HEK293 (cell line): Measurements from ENCODE around the gene PER1.
A peak's percentile ranks its signal among the peaks of the same experiment; 100 is the strongest.

Experiments
- CTCF ChIA-PET: fragments of 350-600 bp; formaldehyde crosslinking; extraction: SDS; loops from one replicate; lab custom pipeline; 2021; ENCODE audit warnings: antibody characterized with exemption; lab: Yijun Ruan, JAX
- POLR2A ChIA-PET: fragments of 300-600 bp; formaldehyde crosslinking; extraction: SDS; loops from one replicate; lab custom pipeline; 2020; ENCODE audit warnings: antibody characterized with exemption, inconsistent platforms; lab: Yijun Ruan, JAX
- H3K27ac ChIP-seq: fragments of 200-500 bp; sonication (Bioruptor generic); 2 replicates; pipeline ENCODE4 v1.5.1; 2014; ENCODE audit warnings: low read depth, low read length, control low read depth, inconsistent platforms; ENCODE audit errors: extremely low read depth
- H3K36me3 ChIP-seq, 2 experiments: fragments of 200-500 bp in 1 of 2; sonication (Bioruptor generic) in 1 of 2; 1 replicate in 1 of 2; 2 replicates in 1 of 2; pipeline ENCODE4 v1.5.1; 2014 to 2017; ENCODE audit warnings: inconsistent platforms in 2 of 2, low read length in 2 of 2; ENCODE audit not compliant: control insufficient read depth in 2 of 2, insufficient read depth in 1 of 2
- H3K4me1 ChIP-seq: fragments of 200-500 bp; sonication (Bioruptor generic); 2 replicates; pipeline ENCODE4 v1.5.1; 2014; ENCODE audit warnings: mild to moderate bottlenecking, low read length, inconsistent platforms; ENCODE audit not compliant: control insufficient read depth, insufficient read depth
- H3K4me3 ChIP-seq: 2 replicates; pipeline ENCODE4 v1.5.1; 2011; ENCODE audit warnings: low read depth, mild to moderate bottlenecking, control low read depth, low read length, moderate library complexity
- H3K9me3 ChIP-seq: fragments of 200-500 bp; sonication (Bioruptor generic); 2 replicates; pipeline ENCODE4 v1.5.1; 2014; ENCODE audit warnings: low read depth, low read length, inconsistent platforms; ENCODE audit not compliant: control insufficient read depth, insufficient read depth
- ELK4 ChIP-seq: IDR thresholded peaks from 2 replicates; pipeline ENCODE4 v1.6.1; 2011; ENCODE audit warnings: mild to moderate bottlenecking, low read depth, low read length, borderline replicate concordance
- GLIS2 ChIP-seq: fragments of 450-650 bp; formaldehyde crosslinking; IDR thresholded peaks from 2 replicates; pipeline ENCODE4 v1.5.1; 2016; ENCODE audit warnings: missing biosample characterization, missing genetic modification characterization
- HOXA7 ChIP-seq: sonication (generic); formaldehyde crosslinking; IDR thresholded peaks from 2 replicates; pipeline ENCODE4 v1.8.1; 2022; ENCODE audit warnings: missing genetic modification reagents, borderline replicate concordance
- HOXC10 ChIP-seq: sonication (generic); formaldehyde crosslinking; IDR thresholded peaks from 2 replicates; pipeline ENCODE4 v1.8.1; 2023; ENCODE audit warnings: mild to moderate bottlenecking, missing genetic modification reagents
- IKZF3 ChIP-seq: fragments of 450-650 bp; IDR thresholded peaks from 2 replicates; pipeline ENCODE4 v1.5.0; 2018; ENCODE audit warnings: missing biosample characterization, mild to moderate bottlenecking, missing genetic modification characterization, moderate library complexity
- RBAK ChIP-seq: fragments of 450-650 bp; formaldehyde crosslinking; IDR thresholded peaks from 2 replicates; pipeline ENCODE4 v1.5.1; 2016; ENCODE audit warnings: missing biosample characterization, missing genetic modification characterization
- SP2 ChIP-seq: fragments of 450-650 bp; formaldehyde crosslinking; IDR thresholded peaks from 2 replicates; pipeline ENCODE4 v1.5.1; 2016; ENCODE audit warnings: missing biosample characterization, missing genetic modification characterization
- SP3 ChIP-seq: fragments of 450-650 bp; formaldehyde crosslinking; IDR thresholded peaks from 2 replicates; pipeline ENCODE4 v1.5.1; 2016; ENCODE audit warnings: missing biosample characterization, missing genetic modification characterization
- TRIM28 ChIP-seq: IDR thresholded peaks from 2 replicates; pipeline ENCODE4 v1.6.1; 2011; ENCODE audit warnings: low read length, control low read depth, borderline replicate concordance
- ZBTB17 ChIP-seq: fragments of 450-650 bp; formaldehyde crosslinking; IDR thresholded peaks from 2 replicates; pipeline ENCODE4 v1.5.1; 2016; ENCODE audit warnings: missing biosample characterization, missing genetic modification characterization
- ZBTB20 ChIP-seq: fragments of 450-650 bp; formaldehyde crosslinking; IDR thresholded peaks from 2 replicates; pipeline ENCODE4 v1.5.1; 2016; ENCODE audit warnings: missing biosample characterization, missing genetic modification characterization
- ZBTB21 ChIP-seq: fragments of 450-650 bp; formaldehyde crosslinking; IDR thresholded peaks from 2 replicates; pipeline ENCODE4 v1.5.1; 2017; ENCODE audit warnings: missing biosample characterization, missing genetic modification characterization
- ZBTB44 ChIP-seq: fragments of 450-650 bp; IDR thresholded peaks from 2 replicates; pipeline ENCODE4 v1.5.1; 2018; ENCODE audit warnings: missing biosample characterization, mild to moderate bottlenecking, missing genetic modification characterization
- ZFP41 ChIP-seq: fragments of 450-650 bp; formaldehyde crosslinking; IDR thresholded peaks from 2 replicates; pipeline ENCODE4 v1.5.1; 2016; ENCODE audit warnings: missing biosample characterization, missing genetic modification characterization, borderline replicate concordance
- ZNF174 ChIP-seq: fragments of 450-650 bp; formaldehyde crosslinking; IDR thresholded peaks from 2 replicates; pipeline ENCODE4 v1.5.0; 2017; ENCODE audit warnings: missing biosample characterization, mild to moderate bottlenecking, missing genetic modification characterization
- ZNF335 ChIP-seq: fragments of 450-650 bp; formaldehyde crosslinking; conservative IDR thresholded peaks from 2 replicates; pipeline ENCODE4 v1.5.1; 2016; ENCODE audit warnings: missing biosample characterization, missing genetic modification characterization
- ZNF404 ChIP-seq: fragments of 450-650 bp; formaldehyde crosslinking; IDR thresholded peaks from 2 replicates; pipeline ENCODE4 v1.5.1; 2017; ENCODE audit warnings: missing biosample characterization, missing genetic modification characterization
- ZNF549 ChIP-seq: fragments of 450-650 bp; IDR thresholded peaks from 2 replicates; pipeline ENCODE4 v1.5.1; 2018; ENCODE audit warnings: missing biosample characterization, missing genetic modification characterization, mild to moderate bottlenecking, inconsistent platforms, moderate library complexity
- ZNF654 ChIP-seq: fragments of 450-650 bp; formaldehyde crosslinking; IDR thresholded peaks from 2 replicates; pipeline ENCODE4 v1.5.1; 2016; ENCODE audit warnings: low read depth, missing biosample characterization, missing genetic modification characterization
- ZSCAN4 ChIP-seq: fragments of 450-650 bp; formaldehyde crosslinking; IDR thresholded peaks from 2 replicates; pipeline ENCODE4 v1.5.1; 2017; ENCODE audit warnings: missing biosample characterization, missing genetic modification characterization
- ZXDB ChIP-seq: fragments of 450-650 bp; formaldehyde crosslinking; IDR thresholded peaks from 2 replicates; pipeline ENCODE4 v1.5.1; 2016; ENCODE audit warnings: missing biosample characterization, missing genetic modification characterization
- TF ChIP-seq, protein P1 (sequence below): fragments of 450-650 bp; formaldehyde crosslinking; IDR thresholded peaks from 2 replicates; pipeline ENCODE4 v1.5.1; 2016; ENCODE audit warnings: missing biosample characterization, missing genetic modification characterization
- TF ChIP-seq, protein P2 (sequence below): fragments of 450-650 bp; formaldehyde crosslinking; conservative IDR thresholded peaks from 2 replicates; pipeline ENCODE4 v1.5.1; 2016; ENCODE audit warnings: low read depth, missing biosample characterization, missing genetic modification characterization
- TF ChIP-seq, protein P3 (sequence below): fragments of 450-650 bp; formaldehyde crosslinking; IDR thresholded peaks from 2 replicates; pipeline ENCODE4 v1.5.1; 2016; ENCODE audit warnings: missing biosample characterization, missing genetic modification characterization
- TF ChIP-seq, protein P4 (sequence below): fragments of 450-650 bp; formaldehyde crosslinking; IDR thresholded peaks from 2 replicates; pipeline ENCODE4 v1.5.1; 2016; ENCODE audit warnings: missing biosample characterization, missing genetic modification characterization

PER1 gene

DNA sequence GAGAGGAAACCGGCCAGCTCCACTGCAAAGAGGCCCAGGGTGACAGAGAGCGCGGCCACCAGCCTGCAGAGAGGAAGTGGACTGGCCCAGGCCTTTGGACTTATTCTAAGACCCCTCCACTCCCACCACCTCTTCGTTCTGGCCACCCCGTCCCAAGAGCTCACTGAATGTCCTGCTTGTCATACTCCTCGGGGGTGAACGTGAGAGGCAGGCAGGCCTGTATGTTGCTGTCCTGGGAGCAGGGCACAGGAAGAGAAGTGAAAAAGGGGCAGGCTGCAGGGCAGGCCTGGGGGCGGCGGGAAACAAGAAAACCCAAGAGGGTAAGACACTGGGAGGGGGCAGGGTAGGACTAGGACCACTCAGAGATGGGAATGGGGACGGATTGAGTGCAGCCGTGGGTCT is 23.6 kb upstream of the PER1 start (continued):
- TF ChIP-seq ZBTB44 (tag by site-specific recombination) (no peak), HOXA7 (no peak), ZBTB17 (tag by site-specific recombination) (no peak), ZSCAN4 (tag by site-specific recombination) (no peak), HOXC10 (CRISPR knock-in tag) (no peak), RBAK (tag by site-specific recombination) (no peak), ZFP41 (tag by site-specific recombination) (no peak), ZBTB20 (tag by site-specific recombination) (peak; percentile 49; the same call in 1 of the 2 replicates), GLIS2 (tag by site-specific recombination) (peak; percentile 81), SP2 (tag by site-specific recombination) (peak; percentile 72; the same call in 1 of the 2 replicates)
- TF ChIP-seq, protein P1, sequence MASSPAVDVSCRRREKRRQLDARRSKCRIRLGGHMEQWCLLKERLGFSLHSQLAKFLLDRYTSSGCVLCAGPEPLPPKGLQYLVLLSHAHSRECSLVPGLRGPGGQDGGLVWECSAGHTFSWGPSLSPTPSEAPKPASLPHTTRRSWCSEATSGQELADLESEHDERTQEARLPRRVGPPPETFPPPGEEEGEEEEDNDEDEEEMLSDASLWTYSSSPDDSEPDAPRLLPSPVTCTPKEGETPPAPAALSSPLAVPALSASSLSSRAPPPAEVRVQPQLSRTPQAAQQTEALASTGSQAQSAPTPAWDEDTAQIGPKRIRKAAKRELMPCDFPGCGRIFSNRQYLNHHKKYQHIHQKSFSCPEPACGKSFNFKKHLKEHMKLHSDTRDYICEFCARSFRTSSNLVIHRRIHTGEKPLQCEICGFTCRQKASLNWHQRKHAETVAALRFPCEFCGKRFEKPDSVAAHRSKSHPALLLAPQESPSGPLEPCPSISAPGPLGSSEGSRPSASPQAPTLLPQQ (tag by site-specific recombination) = no peak
- TF ChIP-seq, protein P2, sequence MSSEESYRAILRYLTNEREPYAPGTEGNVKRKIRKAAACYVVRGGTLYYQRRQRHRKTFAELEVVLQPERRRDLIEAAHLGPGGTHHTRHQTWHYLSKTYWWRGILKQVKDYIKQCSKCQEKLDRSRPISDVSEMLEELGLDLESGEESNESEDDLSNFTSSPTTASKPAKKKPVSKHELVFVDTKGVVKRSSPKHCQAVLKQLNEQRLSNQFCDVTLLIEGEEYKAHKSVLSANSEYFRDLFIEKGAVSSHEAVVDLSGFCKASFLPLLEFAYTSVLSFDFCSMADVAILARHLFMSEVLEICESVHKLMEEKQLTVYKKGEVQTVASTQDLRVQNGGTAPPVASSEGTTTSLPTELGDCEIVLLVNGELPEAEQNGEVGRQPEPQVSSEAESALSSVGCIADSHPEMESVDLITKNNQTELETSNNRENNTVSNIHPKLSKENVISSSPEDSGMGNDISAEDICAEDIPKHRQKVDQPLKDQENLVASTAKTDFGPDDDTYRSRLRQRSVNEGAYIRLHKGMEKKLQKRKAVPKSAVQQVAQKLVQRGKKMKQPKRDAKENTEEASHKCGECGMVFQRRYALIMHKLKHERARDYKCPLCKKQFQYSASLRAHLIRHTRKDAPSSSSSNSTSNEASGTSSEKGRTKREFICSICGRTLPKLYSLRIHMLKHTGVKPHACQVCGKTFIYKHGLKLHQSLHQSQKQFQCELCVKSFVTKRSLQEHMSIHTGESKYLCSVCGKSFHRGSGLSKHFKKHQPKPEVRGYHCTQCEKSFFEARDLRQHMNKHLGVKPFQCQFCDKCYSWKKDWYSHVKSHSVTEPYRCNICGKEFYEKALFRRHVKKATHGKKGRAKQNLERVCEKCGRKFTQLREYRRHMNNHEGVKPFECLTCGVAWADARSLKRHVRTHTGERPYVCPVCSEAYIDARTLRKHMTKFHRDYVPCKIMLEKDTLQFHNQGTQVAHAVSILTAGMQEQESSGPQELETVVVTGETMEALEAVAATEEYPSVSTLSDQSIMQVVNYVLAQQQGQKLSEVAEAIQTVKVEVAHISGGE (tag by site-specific recombination) = 0 out of 2 replicates have a peak, but pooled peaks have one; percentile 3

DNA sequence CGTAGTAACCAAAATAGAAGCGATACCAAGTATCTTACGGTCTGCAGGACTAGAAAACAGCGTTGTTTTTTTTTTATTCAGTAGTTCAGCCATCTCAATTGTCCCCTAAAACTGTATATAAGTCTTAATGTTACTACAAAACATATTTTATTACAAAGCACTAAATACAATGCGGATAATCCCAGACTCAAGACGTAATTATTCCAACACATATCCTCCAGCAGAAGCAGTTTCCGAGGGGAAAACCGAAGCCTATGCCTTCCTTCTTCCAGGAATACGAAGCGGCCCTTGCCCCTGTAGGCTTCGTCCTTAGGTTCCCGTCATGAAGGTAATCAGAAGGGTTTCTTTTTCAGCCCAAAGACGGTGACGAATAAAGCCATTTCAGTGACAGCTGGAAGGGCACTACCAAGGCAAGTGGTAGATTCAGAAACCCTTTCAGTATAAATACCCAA is 21.7 kb upstream of the PER1 start:
- ChIA-PET CTCF (interaction anchor here (0.7 to 1.9 kb wide), 7 partner anchors 9 to 127 kb away, joined by 3 to 10 read pairs (median 6); partner anchors contain the start of gene ALOXE3), POLR2A (interaction anchor here (0.7 to 3.4 kb wide), 27 partner anchors 10 to 148 kb away, joined by 3 to 68 read pairs (median 7); partner anchors contain the start of genes AURKB, BORCS6, CTC1 and HES7)
- Histone ChIP-seq H3K36me3 (no peaks in the 10 kb centered on the region), H3K4me1 (peaks cover 10% of the 10 kb centered on the region), H3K27ac (peak overlapping the region; percentile 89), H3K4me3 (peak overlapping the region; percentile 53), H3K9me3 (no peaks in the 10 kb centered on the region)
- TF ChIP-seq ZNF654 (tag by site-specific recombination) (no peak), ZNF549 (tag by site-specific recombination) (no peak), ZNF404 (tag by site-specific recombination) (no peak), ZXDB (0 out of 2 replicates have a peak, but pooled peaks have one; percentile 4), GLIS2 (tag by site-specific recombination) (no peak), ZNF174 (tag by site-specific recombination) (no peak), ZBTB21 (tag by site-specific recombination) (no peak), IKZF3 (tag by site-specific recombination) (peak; percentile 57; the same call in 1 of the 2 replicates), ELK4 (peak; percentile 23; the same call in 1 of the 2 replicates), HOXA7 (no peak), SP3 (tag by site-specific recombination) (0 out of 2 replicates have a peak, but pooled peaks have one; percentile 1), ZNF335 (peak; percentile 41), TRIM28 (peak; percentile 80; the same call in 1 of the 2 replicates)
- TF ChIP-seq, protein P3, sequence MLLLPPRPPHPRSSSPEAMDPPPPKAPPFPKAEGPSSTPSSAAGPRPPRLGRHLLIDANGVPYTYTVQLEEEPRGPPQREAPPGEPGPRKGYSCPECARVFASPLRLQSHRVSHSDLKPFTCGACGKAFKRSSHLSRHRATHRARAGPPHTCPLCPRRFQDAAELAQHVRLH (tag by site-specific recombination) = no peak
- TF ChIP-seq, protein P4, sequence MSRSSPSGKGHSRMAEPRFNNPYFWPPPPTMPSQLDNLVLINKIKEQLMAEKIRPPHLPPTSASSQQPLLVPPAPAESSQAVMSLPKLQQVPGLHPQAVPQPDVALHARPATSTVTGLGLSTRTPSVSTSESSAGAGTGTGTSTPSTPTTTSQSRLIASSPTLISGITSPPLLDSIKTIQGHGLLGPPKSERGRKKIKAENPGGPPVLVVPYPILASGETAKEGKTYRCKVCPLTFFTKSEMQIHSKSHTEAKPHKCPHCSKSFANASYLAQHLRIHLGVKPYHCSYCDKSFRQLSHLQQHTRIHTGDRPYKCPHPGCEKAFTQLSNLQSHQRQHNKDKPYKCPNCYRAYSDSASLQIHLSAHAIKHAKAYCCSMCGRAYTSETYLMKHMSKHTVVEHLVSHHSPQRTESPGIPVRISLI = 0 out of 2 replicates have a peak, but pooled peaks have one; percentile 10
